Thyroid gland (tissue), 4 donors: ENCODE results near the gene JTB. TPM values are rescaled to one million over a fixed set of nuclear protein-coding genes. Genes with fewer than 3 reads are reported as not detected.
A peak's percentile ranks its signal among the peaks of the same experiment; 100 is the strongest.

ENCODE experiments used
- DNase-seq, 2 donors: peaks; one replicate each; pipeline ENCODE4 v3.0.0-alpha.2; 2019
- H3K27ac ChIP-seq, 3 donors: fragments of 200-600 bp; sonication (generic); 1 replicate in 2 of 3; 2 replicates in 1 of 3; pipeline ENCODE4 v1.5.1; 2016 to 2019; ENCODE audit warnings: mild to moderate bottlenecking in 1 of 3, moderate library complexity in 1 of 3
- H3K27me3 ChIP-seq: fragments of 200-600 bp; sonication (generic); one replicate; pipeline ENCODE4 v1.5.1; 2019
- H3K36me3 ChIP-seq, 2 donors: fragments of 200-600 bp; sonication (generic); one replicate each; pipeline ENCODE4 v1.5.1; 2016 to 2019
- H3K4me1 ChIP-seq, 2 donors: fragments of 200-600 bp; sonication (generic); one replicate each; pipeline ENCODE4 v1.5.1; 2017 to 2019
- H3K4me3 ChIP-seq, 3 donors: fragments of 200-600 bp; sonication (generic); replicated peaks in 1 of 3; 1 replicate in 2 of 3; 2 replicates in 1 of 3; pipeline ENCODE4 v1.5.1; 2016; ENCODE audit warnings: mild to moderate bottlenecking in 1 of 3
- H3K9me3 ChIP-seq: fragments of 200-600 bp; sonication (generic); one replicate; pipeline ENCODE4 v1.5.1; 2017
- CTCF ChIP-seq, 6 experiments: fragments of 200-600 bp in 3 of 6; fragments of 450-650 bp in 3 of 6; sonication (generic) in 3 of 6; IDR thresholded peaks; one replicate each; pipeline ENCODE4 v1.5.1; 2016 to 2019; ENCODE audit warnings: antibody characterized with exemption in 6 of 6, mild to moderate bottlenecking in 2 of 6, inconsistent platforms in 1 of 6, moderate library complexity in 1 of 6
- POLR2A ChIP-seq, 2 donors: fragments of 450-650 bp; IDR thresholded peaks; one replicate each; pipeline ENCODE4 v1.6.1; 2017; ENCODE audit warnings: antibody characterized with exemption in 2 of 2, mild to moderate bottlenecking in 2 of 2, moderate library complexity in 1 of 2
- WGBS, 2 donors: methylation state at CpG; one replicate each; pipeline ENCODE4 v1.1.5; 2017; 5-methylcytosine and 5-hydroxymethylcytosine counted together
- intact Hi-C: fragments of 100-400 bp; cut with DNase I; formaldehyde crosslinking; loops from one replicate; pipeline ENCODE4 v1.15.1; 2023
- total RNA-seq, 4 donors: library from RNA; depleted of rRNA; stranded (reverse); fragments of >200 nt; gene quantifications; one replicate each; pipeline ENCODE4 v1.2.3, GENCODE V29; 2016

JTB gene
- total RNA-seq, 4 donors from 2014 or later: 173 to 393 (median 247) TPM

- Histone ChIP-seq H3K9me3 (no peaks in the 10 kb centered on the region), H3K4me3 (peak within 1 kb of the TSS; percentile 70 to 89 (median 89)), H3K27ac (peak within 1 kb of the TSS; percentile 88 to 98 (median 92)), H3K27me3 (no peaks in the 10 kb centered on the region), H3K4me1 (peaks cover 9 to 18% of the 10 kb centered on the region in 2 donors), H3K36me3 (peaks cover 26 to 34% of the 10 kb centered on the region in 2 donors)
- 26 to 27% methylated on average over 9 of the region's 28 CpGs for WGBS, 2 donors
- peak; percentile 81 to 82 for DNase-seq
- intact Hi-C loops: loop anchor here (10.0 kb wide), 1 partner anchor 152 kb away; no protein-coding TSS in a partner anchor
- peak; percentile 67 to 100 (median 90) for TF ChIP-seq CTCF (IDR thresholded peaks at IDR 0.05)
- TF ChIP-seq POLR2A (IDR thresholded peaks at IDR 0.05): peak in 1 of 2 donors; percentile 2
Measured at GRCh38 chr1:153946622-153947241, 30.7 kb downstream of the JTB start, which contains the start of gene DENND4B. Gene DENND4B, minus strand, starts transcription at chr1:153946718. Its CDS starts 2,344 bp downstream, at chr1:153944374.

GRCh38 chr1:153945795-153946621 lies 31.5 kb downstream of the JTB start:
- no peaks in the 10 kb centered on the region for H3K9me3 ChIP-seq
- peak overlapping the region; percentile 70 to 89 (median 89) for H3K4me3 ChIP-seq
- peaks cover 9 to 18% of the 10 kb centered on the region in 2 donors for H3K4me1 ChIP-seq
- intact Hi-C loops: loop anchor here (10.0 kb wide), 1 partner anchor 151 kb away; no protein-coding TSS in a partner anchor
- TF ChIP-seq CTCF (IDR thresholded peaks at IDR 0.05) (no peak), POLR2A (IDR thresholded peaks at IDR 0.05) (peak in 1 of 2 donors; percentile 69)
- H3K27me3 ChIP-seq: no peaks in the 10 kb centered on the region
- DNase-seq: peak; percentile 77 to 81
- peak overlapping the region; percentile 88 to 98 (median 92) for H3K27ac ChIP-seq
- H3K36me3 ChIP-seq: peaks cover 20 to 27% of the 10 kb centered on the region in 2 donors
- 0 to 1% methylated on average over 25 to 29 of the region's 95 CpGs for WGBS, 2 donors

- intact Hi-C loops: loop anchor here (10.0 kb wide), 1 partner anchor 150 kb away; no protein-coding TSS in a partner anchor
- 43 to 62% methylated on average over 7 to 9 of the region's 12 CpGs for WGBS, 2 donors
- Histone ChIP-seq H3K9me3 (no peaks in the 10 kb centered on the region), H3K4me1 (peaks cover 9 to 18% of the 10 kb centered on the region in 2 donors), H3K27me3 (no peaks in the 10 kb centered on the region), H3K27ac (peak overlapping the region; percentile 88 to 98 (median 92)), H3K4me3 (peak overlapping the region; percentile 70 to 89 (median 89)), H3K36me3 (peaks cover 21 to 26% of the 10 kb centered on the region in 2 donors)
- TF ChIP-seq CTCF (IDR thresholded peaks at IDR 0.05): no peak
- TF ChIP-seq POLR2A (IDR thresholded peaks at IDR 0.05): no peak
- DNase-seq: peak; percentile 47 to 64
Measured at GRCh38 chr1:153945131-153945794, 32.2 kb downstream of the JTB start.

- 76 to 83% methylated on average over 3 of the region's 3 CpGs for WGBS, 2 donors
- Histone ChIP-seq H3K36me3 (peaks cover 26 to 28% of the 10 kb centered on the region in 2 donors), H3K4me1 (peaks cover 9 to 18% of the 10 kb centered on the region in 2 donors), H3K27me3 (no peaks in the 10 kb centered on the region), H3K9me3 (no peaks in the 10 kb centered on the region), H3K27ac (peak overlapping the region in 2 of 3 donors; percentile 88 to 98), H3K4me3 (peak overlapping the region in 1 of 3 donors; percentile 89)
- TF ChIP-seq CTCF (IDR thresholded peaks at IDR 0.05) (no peak), POLR2A (IDR thresholded peaks at IDR 0.05) (no peak)
- intact Hi-C loops: loop anchor here (10.0 kb wide), 1 partner anchor 150 kb away; no protein-coding TSS in a partner anchor
- no peak for DNase-seq
Measured at GRCh38 chr1:153944827-153945117, 32.7 kb downstream of the JTB start.
